Activated CD8-positive, alpha-beta memory T cell treated with anti-CD3 and anti-CD28 coated beads for 24 hours (primary cell): ENCODE results near the gene MBD1.
"Not testable (repeated sequence)": the region's sequence is repeated elsewhere in the genome, so short reads cannot be mapped to it uniquely, and the experiment has no call there.

Experiments used
- DNase-seq: peaks from one replicate; pipeline ENCODE4 v3.0.0-alpha.2; 2020

MBD1 gene

GRCh38 chr18:50288348-50289107 lies 7.2 kb upstream of the MBD1 start:
- not testable (repeated sequence) for DNase-seq

DNA sequence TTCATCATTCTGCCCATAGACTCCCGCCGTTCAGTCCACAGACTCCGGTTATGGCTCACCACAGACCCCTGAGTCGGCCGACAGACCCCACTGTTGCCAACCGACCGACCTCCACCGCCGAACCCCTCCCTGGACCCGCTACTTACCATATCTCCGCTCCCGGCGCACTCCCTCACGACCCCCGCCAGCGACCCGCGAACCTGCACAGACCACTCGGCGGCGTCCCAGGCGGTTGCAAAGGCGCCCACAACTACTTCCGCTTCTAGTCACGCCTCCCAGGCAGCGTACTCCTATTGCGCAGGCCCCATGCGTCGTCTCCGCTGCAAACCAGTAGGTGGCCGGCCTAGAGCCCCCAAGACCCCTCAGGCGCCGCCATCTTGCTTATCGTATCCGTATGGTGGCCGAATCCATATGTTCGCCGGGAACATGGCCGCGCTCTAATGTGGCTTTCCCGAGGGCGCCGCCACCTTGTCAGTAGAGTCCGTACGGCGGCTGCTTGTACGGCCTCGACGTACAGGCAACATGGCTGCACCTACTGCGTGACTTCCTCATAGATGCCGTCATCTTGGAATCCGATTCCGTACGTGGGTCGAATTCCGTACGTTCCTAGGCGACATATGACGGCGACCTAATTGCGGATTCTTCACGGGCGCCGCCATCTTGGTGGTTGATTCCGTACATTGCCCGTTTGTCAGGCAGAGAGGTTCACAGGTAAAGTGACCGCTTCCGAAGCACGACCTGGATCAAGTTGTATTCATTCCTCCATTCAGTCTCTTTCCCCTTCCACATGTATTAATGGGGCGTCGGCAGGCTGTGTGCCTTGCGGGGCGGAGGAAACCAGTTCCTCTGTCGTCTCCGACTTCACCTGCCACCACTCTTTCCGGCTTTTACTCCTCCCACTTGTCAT lies 6.4 kb upstream of the MBD1 start, which contains the start of gene CXXC1:
CXXC1 (minus strand) TSS at position 252 of the 907 bp plus-strand sequence; CDS start at position 149, 103 bp downstream.
- DNase-seq, result peak; percentile 97

DNA sequence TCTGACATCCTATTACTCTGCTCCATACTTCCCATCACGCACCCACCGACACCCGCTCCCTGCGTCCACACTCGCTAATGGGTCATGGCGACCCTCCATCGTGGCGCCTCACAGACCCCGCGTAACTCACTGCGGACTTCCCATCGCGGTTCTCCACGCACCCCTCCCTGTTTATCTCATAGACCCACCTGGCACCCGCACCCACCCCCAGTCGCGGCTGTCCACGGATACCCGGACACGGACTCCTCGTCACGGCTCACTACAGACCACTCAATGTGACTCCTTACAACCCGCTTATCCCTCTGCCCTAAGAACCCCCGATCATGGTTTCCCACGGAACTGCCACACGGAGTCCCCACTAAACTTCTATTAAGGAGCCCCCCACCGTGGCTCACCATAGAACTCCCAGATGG lies 5.7 kb upstream of the MBD1 start:
- no peak for DNase-seq

GRCh38 chr18:50286391-50287027 lies 5.2 kb upstream of the MBD1 start:
- DNase-seq, result peak; percentile 68

DNA sequence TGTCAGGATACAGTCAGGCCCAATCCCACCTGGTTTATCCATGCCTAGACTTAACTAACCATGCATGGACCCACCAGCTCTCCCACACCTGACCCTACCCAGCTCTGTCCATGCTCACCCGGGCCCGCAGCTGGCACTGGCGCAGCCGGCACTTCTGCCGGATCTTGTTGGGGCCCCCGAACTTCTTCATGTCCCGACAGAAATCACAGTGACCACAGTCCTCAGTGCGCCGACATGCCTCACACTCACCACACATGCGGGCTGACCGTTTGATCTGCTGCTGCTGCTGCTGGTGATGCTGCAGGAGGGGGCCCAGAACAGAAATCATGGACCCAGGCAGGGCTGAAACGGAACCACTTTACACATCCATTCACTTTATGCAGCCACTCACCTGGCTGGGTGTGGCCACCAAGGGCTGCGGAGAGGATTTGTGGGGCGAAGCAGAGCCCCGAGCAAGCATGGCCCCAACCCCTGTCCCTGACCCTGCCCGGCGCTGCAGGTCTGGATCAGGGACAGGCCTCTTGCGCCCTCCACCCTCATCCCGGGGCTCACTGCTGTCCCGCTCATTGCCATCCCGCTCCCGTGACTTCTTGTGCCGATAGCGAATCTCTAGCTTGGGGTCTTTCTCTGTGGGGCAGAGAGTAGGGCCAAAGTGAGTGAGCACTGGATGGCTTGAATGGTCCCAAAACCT lies 4.5 kb upstream of the MBD1 start:
- no peak for DNase-seq

- no peak for DNase-seq
Observed at GRCh38 chr18:50285071-50285470, 3.7 kb upstream of the MBD1 start.

DNA sequence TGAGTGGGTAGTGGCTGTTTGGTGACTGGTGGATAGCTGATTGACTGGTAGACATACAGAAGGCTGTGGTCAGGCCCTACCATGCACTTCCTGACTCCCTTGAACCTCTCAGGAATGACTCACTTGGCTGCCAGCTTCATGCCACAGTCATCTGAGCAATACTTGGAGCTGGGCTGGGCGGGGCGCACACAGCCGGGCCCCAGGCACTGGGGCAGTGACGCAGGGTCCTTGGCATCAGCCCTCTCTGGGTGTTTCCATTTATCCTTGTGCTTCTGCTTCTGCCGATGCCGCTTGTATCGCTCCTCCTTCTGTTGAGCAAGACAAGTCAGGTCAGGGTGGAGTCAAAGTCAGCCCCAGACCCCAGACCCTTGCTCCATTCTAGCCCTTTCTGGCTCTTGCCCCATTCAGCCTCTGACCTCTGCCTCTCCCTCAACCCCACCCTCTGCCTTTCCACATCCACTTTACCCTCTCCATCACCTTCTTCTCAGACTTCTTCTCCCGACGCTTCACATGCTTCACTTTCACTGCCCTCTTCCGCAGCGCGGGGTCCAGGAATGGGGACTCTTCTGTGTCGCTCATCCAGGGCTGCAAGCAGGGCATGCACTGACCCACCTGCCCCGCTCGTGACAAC lies 3.0 kb upstream of the MBD1 start:
- no peak for DNase-seq

GRCh38 chr18:50283469-50284209 lies 2.3 kb upstream of the MBD1 start:
- DNase-seq, result no peak

- DNase-seq, result no peak
Observed at GRCh38 chr18:50282521-50283335, 1.4 kb upstream of the MBD1 start.

DNA sequence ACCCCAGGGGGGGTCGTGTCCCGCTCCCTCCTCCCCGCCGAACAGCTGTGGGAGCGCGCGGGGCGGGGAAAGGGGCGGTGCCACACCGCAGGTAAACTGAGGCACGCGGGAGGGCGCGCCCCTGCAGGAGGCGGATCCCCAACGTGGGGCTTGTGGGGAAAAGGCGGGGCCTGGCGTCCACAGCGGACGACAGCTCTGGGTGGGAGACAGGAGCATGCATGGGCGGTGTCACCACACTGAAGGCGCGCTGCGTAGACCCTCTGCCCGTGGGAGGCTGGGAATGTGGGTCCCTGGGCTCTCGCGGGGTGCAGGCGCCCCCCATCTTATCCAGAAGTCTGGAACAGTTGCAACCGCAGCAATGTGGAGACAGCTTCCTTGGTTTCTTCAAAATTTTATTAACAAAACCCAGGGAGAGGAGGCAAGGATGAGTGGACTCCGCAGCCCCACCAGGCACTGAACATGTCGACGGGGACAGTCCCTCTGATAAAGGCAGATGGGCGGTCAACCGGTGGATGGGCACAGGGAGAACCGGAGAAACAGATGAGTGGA lies 723 bp upstream of the MBD1 start:
- no peak for DNase-seq

- no peak for DNase-seq
Observed at GRCh38 chr18:50280707-50281294, 522 bp downstream of the MBD1 start.

DNA sequence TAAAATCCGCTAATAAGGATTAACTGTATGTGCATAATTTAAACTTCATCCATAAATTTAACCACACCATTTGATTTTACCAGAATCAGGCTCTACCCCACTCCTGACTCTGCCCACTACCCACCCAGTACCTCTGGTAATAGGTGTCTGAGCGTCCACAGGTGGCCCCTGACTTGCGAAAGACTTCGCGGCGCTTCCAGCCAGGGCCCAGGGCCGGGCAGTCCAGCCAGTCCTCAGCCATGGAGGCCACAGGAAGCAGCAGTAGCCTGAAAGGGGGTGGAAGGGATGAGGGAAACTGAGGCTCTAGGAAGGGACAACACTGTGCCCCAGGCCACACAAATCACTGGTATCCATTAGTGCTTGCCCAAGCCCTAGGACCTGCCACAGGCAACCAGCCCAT lies 1.6 kb downstream of the MBD1 start:
- DNase-seq, result no peak

DNA sequence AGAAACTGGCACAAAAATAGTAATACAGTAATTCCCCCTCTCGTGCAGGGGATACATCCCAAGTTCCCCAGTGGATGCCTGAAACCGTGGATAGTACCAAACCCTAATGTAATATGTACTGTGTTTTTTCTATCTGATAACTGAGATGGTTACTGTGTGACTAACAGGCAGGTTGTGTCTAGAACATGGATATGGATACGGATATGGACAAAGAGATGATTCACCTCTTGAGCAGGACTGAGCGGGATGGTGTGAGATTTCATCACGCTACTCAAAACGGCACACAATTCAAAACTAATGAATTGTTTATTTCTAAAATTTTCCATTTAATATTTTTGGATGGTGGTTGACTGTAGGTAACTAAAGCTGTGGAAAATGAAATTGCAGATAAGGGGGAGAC lies 3.4 kb downstream of the MBD1 start:
- no peak for DNase-seq

- DNase-seq, result no peak
Observed at GRCh38 chr18:50276452-50276851, 4.9 kb downstream of the MBD1 start.

DNA sequence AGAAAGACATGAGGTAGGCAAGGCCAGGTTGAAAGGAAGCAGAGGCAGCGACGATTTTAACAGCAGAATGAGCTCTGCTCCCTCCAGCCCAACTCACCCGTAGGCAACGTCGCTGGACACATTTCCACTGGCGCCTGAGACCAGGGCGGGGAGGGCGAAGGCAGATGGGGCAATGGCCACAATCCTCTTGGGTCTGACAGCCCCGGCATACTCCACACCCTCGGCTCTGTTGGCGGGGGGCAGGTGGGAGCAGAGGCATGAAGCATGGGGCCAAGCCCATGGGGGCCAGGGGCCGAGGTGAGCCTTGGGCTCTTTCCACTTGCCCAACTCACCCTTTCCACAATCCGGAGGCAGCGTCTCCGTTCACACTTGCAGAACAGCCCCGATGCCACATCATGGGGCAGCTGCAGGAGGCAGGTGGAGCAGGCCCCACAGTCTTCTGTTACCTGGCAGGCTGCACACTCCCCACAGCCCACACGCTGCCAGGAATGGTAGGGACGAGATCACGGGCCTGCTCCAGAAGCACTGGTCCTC lies 5.8 kb downstream of the MBD1 start:
- DNase-seq, result no peak

GRCh38 chr18:50274941-50275340 lies 6.4 kb downstream of the MBD1 start:
- no peak for DNase-seq

- no peak for DNase-seq
Observed at GRCh38 chr18:50274044-50274442, 7.3 kb downstream of the MBD1 start.

DNA sequence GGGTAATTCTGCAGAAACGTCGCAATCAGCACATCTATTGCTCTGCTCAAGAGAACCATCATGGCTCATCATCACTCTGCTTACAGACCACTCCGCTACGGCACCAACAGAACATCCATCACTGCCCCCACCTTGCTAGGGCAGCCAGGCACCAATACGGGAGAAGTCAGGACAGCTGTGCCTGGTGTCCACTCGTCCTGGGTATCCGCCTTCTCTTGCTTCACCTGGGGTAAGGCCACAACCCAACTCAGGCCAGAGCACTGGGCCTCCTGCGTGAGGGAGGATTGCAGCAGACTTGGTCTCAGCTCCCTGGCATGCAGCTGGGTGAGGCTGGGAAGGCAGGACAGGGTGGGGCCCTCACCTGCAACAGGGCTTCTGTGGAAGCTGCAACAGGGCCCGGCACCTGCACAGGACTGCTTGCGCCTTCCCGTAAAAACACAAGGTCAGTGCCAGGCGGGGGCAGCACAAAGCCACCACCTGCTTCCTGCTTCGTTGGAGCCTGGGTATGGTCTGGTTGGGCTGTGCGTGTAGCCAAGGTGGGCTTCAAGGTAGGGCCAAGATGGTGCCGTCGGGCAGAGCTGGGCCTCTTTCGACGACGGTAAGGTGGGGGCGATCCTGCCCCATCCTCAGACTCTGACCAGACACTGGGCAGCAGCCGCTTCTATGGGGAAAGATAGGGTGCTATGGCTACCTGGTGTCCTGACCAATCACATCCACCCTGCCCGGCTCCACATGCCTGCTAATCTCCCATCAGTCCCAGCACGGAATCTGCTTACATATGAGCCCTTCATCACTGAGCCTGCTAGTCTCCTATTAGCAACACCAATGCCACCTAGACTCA lies 7.9 kb downstream of the MBD1 start:
- no peak for DNase-seq

DNA sequence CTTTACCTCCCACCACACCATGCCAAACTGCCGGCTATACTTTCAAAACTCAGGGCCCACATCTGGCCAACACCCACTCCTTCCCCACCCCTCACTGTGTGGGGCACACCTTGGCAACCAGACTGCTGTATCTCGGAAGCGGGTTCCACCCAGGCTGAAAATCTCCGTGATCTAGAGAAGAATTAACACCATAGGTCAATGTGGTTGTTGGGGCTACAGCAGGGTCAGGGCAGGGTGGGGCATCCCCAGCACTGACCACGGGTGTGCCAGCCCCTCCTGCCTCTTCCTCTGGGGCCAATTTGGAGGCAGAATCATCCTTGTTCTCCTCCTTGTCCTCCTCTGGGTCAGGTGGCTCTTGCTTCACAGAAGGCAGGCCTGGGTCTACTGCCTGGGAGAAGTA lies 8.8 kb downstream of the MBD1 start:
- DNase-seq, result no peak
